ENCODE results near the gene FOCAD.

Gene FOCAD

GRCh38 chr9:20702570-20702969, 18.5 kb downstream of the FOCAD start:
- TF ChIP-seq, protein P1, sequence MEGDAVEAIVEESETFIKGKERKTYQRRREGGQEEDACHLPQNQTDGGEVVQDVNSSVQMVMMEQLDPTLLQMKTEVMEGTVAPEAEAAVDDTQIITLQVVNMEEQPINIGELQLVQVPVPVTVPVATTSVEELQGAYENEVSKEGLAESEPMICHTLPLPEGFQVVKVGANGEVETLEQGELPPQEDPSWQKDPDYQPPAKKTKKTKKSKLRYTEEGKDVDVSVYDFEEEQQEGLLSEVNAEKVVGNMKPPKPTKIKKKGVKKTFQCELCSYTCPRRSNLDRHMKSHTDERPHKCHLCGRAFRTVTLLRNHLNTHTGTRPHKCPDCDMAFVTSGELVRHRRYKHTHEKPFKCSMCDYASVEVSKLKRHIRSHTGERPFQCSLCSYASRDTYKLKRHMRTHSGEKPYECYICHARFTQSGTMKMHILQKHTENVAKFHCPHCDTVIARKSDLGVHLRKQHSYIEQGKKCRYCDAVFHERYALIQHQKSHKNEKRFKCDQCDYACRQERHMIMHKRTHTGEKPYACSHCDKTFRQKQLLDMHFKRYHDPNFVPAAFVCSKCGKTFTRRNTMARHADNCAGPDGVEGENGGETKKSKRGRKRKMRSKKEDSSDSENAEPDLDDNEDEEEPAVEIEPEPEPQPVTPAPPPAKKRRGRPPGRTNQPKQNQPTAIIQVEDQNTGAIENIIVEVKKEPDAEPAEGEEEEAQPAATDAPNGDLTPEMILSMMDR (IDR thresholded peaks at IDR 0.05): no peak

- TF ChIP-seq, protein P1 (IDR thresholded peaks at IDR 0.05): no peak
Observed at GRCh38 chr9:20703146-20703545, 19.1 kb downstream of the FOCAD start.

- TF ChIP-seq, protein P1 (IDR thresholded peaks at IDR 0.05): no peak
Observed at GRCh38 chr9:20707708-20708107, 23.6 kb downstream of the FOCAD start.

DNA sequence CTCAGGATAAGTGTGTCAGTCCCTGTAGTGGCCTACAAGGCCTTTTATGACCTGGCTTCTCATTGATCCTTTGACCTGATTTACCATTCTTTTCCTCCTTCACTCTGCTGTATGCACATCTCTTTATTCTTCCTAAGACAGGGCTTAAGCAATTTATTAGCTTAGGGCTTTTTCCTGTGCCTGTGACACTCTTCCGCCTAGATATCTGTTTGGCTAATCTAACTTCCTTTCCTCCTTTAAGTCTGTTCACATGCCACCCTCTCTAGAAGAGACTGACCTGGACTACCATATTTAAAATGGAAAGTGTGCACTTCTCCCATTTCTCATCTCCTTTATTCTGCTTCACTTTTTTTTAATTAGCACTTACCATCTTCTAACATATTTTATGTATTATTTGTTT, 29.1 kb downstream of the FOCAD start:
- TF ChIP-seq, protein P1 (IDR thresholded peaks at IDR 0.05): no peak

DNA sequence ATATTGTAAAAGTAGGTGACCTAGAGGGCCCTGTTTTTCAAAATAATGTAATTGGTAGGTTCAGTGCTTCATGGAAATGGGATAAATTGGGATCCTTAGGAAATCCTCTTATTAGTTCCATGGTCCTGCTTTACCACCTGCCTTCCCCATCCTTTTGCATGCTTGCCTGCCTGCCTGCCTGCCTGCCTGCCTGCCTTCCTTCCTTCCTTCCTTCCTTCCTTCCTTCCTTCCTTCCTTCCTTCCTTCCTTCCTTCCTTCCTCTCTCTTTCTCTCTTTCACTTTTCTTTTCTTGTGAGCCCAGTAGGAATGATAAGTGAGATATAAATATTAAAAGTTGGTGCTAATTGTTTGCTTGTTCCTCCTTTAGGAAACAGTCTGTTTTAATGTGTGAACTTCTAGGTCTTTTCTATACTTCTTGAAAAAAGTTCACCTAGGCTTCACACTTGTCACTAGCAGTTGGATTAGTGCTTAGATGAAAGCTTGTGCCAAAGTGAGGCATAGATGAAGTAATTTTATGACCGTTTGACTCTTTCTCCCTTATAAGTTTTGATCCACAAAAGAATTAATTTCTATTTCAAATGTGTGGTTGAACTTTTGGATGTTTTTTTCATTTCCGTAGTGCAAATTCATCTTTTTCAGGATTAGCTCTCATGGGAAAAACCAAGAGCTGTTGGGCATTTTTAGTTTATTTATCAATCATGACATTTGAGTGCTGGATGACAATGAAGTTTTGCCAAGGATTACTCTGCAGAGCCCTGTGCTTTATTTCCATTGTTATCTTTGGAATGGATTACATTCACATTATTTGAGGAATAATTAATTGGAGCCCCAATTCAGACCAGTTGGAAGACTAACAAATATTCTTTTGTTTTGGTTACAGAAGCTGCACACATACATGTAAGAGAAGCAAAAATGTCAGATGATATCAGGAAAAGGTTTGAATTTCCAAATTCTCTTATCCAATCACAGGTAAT, 30.7 kb downstream of the FOCAD start:
- TF ChIP-seq, protein P1 (IDR thresholded peaks at IDR 0.05): no peak

DNA sequence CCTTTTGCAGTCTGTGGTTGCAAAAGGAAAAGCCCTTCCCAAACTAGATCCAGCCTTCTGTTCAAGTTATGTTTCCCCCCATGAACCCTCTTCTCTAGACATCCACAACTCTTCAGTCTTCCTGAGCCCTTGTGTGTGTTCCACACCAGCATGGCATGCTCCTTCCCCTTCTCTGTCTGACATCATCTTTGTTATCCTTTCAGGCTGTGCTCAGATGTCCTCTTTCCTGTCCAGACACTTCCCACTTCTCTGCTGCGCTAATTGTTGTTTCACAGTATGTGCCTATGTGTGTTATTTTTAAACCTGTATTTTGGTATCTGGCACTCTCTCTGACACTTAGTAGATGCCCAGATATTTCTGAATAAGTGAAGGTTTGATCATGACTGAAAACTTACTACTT, 38.2 kb downstream of the FOCAD start:
- TF ChIP-seq, protein P1 (IDR thresholded peaks at IDR 0.05): no peak

- TF ChIP-seq, protein P1 (IDR thresholded peaks at IDR 0.05): no peak
Observed at GRCh38 chr9:20725675-20726074, 41.6 kb downstream of the FOCAD start.

Data from LNCAP (cell line).